NCI-H187 (cell line): ENCODE results near the gene LNX2.

Source experiments
- DNase-seq, 2 experiments: peaks; one replicate each; lab custom pipeline; 2025; lab: John Stamatoyannopoulos, UW

Gene LNX2

GRCh38 chr13:27559719-27560118, 60.6 kb downstream of the LNX2 start:
- no peak for DNase-seq

GRCh38 chr13:27556109-27556508, 64.2 kb downstream of the LNX2 start:
- DNase-seq: no peak

DNA sequence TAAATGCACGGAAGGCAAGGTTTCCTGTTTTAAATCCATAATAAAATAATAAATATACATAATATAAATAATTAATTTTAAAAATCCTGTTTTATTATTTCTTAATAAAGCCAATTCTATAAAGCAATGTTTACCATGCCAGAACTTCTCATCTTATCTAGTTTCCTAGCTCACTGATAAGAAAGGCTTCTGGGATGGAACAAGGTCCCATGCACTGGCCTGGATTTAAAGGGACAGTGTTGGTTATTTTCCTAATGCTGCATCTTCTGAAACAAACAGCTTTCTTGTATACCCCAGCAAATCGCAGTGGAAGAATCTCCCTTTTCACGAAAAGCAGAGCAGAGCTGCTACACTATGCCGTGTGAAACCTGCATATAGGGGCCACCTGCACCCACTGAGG, 68.8 kb downstream of the LNX2 start:
- no peak for DNase-seq

- no peak for DNase-seq
These were observed 70.8 kb downstream of the LNX2 start for GRCh38 chr13:27549406-27549981.

DNA sequence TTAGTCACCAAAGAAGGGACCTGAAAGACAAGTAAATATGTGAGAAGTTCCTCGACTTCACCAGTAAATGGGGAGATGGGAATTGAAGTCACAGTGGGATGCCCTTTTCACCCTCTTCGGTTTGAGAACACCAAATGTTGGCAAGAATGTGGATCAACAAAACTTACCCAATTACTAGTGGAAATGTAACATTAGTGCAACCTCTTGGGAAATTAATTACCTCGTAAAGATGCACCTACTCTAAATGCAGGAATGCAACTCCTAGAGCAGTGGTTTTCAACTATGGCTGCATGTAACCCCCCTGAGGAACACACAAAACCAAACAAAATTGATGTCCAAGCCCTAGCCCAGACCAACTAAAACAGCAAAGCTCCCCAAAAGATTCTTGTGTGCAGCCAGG, 78.1 kb downstream of the LNX2 start:
- DNase-seq: no peak

DNA sequence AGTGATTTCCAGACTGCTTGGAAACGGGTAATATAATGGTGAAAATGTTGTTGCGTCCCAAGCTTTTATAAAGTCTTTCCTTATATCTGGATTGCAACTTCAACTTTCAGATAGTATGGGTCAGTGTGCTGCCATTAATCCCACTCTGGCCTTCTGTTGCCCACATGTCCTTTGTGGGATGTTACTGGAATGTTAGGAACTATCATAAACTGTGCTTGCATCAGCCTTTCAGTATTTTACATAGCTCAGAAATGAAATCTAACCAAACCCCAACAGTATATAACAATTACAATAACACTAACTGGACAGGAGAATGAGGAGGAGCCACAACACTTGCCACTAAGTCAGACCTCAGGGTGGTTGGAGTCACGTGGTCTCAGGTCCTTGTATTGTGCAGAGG, 78.9 kb downstream of the LNX2 start:
- DNase-seq: no peak

GRCh38 chr13:27536361-27537101, 83.8 kb downstream of the LNX2 start:
- no peak for DNase-seq

GRCh38 chr13:27535546-27535945, 84.8 kb downstream of the LNX2 start:
- DNase-seq: no peak

DNA sequence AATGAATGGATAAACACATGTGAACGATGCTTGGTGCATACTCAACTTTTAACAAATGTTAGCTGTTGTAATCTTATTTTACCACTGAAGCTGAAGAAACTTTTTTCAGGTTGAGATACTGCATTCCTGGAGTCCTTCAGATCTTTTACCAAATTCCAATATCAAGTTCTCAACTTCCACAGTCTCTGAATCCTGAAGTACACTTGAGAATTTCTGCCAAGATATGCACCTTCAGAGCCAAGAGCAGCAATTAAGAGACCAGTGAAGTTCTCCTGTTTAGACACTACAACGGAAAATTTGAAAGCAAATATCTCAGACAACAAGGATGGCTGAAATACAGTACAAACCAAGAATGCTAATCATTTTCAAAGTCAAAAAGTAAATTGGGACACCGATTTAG, 85.3 kb downstream of the LNX2 start:
- DNase-seq: no peak

DNA sequence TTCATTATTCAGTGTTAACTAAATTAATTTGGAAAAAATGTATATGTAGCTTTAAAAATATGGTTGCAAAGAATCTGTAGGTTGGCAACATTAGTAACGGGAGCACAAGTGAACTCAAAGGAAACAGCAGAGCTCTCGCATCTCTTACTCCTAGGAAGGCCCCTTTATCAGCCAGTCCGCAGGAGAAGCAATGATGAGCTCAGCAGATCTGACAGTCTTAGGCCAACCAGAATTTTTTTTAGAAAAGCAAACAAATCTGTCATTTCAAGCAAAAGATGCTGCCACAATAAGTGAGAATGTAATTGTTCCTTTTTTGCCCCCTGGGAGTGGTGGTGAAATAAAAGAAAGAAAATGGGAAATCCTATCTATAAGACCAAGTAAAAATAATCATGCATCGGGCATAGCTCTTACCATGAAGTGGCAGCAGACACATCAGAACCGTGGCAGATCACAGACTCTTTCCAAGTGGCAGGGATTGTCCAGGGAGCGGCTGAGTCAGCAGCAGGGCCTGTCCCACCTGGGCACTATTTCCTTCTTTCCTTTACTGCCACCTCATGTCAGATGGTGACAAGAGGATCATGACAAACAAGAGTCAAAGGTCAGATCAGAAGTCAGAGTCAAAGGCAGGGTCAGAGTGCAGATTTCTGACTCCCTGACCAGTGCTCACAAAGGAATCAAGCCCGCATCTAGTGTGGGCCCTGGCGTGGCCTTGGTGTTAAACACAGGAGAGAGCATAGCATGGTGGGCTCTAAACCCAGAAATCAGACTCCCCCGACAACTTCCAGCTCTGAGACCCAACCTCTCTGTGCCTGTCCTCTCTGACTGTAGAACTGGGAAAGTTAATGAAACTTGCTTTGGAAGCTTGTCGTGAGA, 86.0 kb downstream of the LNX2 start:
- DNase-seq: no peak

DNA sequence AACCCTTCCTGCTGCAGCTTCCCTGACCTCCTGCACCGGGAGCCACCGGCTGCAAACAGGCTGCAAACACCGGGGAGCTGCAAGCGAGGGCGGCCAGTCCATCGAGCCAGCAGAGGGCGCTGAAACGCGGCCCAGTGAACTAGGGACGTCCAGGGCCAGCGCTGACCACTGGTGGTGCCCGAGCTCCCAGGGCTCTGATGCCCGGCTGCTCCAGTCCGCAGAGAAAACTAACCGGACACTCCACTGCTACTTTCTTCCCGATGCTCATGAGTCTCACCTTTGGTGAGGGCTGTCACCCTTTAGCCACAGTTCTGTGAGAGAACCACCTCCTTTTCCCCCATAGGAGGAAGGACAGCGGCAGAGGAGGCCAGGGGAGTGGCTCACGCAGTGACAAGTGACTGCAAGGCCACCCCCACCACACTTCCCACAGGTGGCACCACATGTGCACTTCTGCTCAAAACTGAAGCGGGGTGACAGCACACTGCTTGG, 87.1 kb downstream of the LNX2 start:
- DNase-seq: no peak

GRCh38 chr13:27528908-27529307, 91.4 kb downstream of the LNX2 start:
- no peak for DNase-seq

GRCh38 chr13:27526516-27526915, 93.8 kb downstream of the LNX2 start:
- DNase-seq: no peak

DNA sequence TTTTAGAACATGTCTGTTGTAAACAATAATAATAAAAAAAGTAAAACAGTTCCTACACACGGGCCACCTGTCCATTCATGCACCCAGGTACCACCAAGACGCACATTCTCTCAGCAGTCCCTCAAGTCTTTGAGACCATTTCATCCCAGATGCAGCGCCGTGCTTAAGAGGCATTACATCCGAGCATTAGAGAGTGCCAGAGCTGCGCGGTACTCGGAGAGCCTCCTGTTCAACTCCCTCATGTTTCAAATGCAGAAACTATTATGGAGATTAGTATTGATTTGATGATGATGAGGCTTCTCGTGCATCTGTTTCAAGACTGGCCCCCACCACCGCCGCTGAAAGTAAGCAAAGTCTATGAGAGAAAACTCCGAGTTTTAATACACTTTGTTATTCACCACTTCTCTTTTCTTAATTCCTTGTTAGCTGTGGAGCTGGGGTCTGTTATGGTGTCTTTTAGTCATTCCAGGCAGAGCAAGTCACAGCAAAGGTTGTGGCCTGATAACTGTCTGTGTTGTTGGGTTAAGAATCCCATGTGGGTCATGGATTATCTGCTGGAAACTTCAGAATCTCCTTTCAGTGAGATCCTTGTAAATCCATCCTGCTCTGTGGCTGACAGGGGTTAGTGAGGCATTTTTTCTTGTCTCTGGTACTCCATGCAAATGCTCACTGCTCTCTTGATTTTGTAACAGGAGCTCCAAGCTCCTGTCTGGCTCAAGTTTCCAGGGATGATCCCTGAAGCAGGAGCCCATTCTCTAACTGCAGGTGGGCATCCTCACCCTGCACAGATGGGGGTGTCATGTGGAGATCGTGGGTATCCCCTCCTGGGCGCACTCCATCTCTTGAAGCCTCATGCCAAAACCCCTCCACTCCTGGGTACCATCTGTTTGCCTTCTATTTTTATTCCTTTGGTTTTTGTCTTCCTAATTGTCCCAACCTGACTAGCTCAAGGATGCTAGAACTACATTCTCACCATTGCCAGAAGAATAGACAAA, 95.1 kb downstream of the LNX2 start:
- no peak for DNase-seq

DNA sequence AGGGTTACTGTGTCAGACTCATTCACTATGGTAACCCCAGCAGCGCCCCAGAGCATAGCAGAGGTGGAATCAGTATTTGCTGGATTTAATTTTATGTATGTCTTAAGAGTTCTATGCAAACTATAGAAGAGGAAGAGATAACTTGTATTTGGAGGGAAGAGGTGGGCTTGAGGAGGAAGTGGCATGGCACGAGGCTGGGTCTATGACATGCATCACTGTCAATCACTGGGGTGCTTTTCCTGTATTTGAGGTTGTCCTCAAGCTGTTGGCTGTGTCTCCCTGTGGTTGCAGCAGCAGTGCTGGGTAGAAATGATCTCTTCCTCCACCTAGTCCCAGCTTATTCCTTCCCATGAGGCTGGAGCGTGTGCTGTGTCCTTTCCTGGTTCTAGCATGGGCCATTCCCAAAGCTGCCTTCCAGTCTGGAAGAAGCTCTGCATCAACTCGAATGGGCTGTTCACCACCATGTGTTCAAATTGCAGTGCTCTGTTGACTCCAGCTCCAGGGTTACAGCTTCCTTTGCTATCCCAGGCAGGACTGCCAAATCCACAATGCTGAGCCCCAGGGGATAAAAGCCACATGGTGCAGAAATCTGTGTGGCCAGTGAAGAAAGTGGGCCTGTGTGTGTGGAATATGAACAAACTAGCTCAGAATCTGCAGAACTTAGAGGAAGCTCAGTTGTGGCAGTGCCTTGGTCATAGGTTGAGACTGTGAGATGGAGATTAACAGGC, 96.8 kb downstream of the LNX2 start:
- DNase-seq: no peak

DNA sequence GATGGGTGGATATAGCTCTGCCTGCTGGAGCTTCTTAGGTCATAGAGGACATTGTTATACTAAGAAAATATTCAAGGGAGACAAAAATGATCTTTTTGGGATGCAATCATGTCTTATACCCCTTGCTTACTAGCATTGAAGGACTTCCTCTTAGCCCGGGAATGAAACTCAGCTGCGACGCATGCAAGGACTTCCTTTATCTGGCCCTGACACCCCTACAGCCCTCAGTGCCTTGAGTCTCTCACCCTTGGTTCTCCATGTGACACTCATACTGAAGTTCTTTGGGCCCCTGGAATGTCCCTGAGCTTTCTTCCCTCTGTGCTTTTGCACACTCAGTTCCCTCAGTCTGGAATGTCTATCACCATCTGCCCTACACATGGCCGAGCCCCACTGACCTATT, 97.5 kb downstream of the LNX2 start:
- DNase-seq: no peak

DNA sequence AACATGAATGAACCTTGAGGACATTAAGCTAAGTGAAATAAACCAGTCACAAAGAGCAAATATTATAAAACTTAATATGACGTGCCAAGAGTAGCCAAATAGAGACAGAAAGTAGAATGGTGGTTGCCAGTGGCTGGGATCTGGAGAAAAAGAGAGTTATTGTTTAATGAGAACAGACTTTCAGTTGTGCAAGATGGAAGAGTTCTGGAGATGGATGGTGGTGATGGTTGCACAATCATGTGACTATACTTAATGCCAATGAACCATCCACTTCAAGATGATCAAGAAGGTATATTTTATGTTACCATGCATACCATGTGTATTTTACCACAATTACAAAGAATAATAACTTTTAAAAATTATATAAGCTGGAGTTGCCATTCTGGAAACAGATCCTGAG, 104.2 kb downstream of the LNX2 start:
- DNase-seq: no peak

GRCh38 chr13:27510082-27510481, 110.2 kb downstream of the LNX2 start:
- no peak for DNase-seq

GRCh38 chr13:27508802-27509201, 111.5 kb downstream of the LNX2 start:
- DNase-seq: no peak

DNA sequence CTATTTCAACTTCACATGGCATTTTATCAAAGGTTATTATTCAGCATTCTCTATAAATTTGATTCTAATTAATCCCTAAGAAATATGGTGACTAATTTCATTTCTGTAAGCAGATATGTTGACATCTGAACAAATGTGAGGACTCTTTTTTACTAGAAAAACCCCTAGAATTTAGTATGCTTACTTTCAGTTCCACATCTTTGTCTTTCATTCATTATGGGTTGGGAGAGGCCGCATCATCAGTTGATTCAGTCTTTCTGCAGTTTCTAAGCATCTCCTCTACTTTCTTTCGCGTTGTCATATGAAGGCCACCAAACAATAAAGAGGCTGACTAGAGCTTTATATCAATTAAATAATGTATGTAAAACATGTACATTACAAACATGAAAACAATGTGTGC, 114.5 kb downstream of the LNX2 start:
- DNase-seq: no peak

- DNase-seq: no peak
These were observed 115.5 kb downstream of the LNX2 start for GRCh38 chr13:27504868-27505194.
